ENCODE measurements around the gene FANCD2.
A peak's percentile ranks its signal among the peaks of the same experiment; 100 is the strongest.
"Not testable (repeated sequence)": the region's sequence is repeated elsewhere in the genome, so short reads cannot be mapped to it uniquely, and the experiment has no call there.

FANCD2 gene

GRCh38 chr3:10026084-10026890 lies at the start of gene FANCD2:
Gene FANCD2 (plus strand): TSS chr3:10026437. CDS start chr3:10028658, 2,221 bp downstream.
- peak; percentile 93 for DNase-seq

GRCh38 chr3:9976721-9977709 lies 49.2 kb upstream of the FANCD2 start:
- no peak for DNase-seq

GRCh38 chr3:9978710-9979305 lies 47.4 kb upstream of the FANCD2 start:
- DNase-seq, result no peak

DNA sequence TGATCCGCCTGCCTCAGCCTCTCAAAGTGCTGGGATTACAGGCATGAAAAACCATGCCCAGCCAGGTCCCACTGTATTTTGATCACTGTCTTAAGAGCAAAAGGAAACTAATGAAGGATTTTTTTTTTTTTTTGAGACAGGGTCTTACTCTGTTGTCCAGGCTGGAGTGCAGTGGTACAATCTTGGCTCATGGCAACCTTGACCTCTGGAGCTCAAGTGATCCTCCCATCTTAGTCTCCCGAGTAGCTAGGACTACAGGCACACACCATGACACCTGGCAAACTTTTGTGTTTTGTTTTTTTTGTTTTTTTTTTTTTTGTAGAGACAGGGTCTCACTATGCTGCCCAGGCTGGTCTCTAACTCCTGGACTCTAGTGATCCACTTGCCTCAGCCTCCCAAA lies 46.0 kb upstream of the FANCD2 start:
- DNase-seq, result no peak

DNA sequence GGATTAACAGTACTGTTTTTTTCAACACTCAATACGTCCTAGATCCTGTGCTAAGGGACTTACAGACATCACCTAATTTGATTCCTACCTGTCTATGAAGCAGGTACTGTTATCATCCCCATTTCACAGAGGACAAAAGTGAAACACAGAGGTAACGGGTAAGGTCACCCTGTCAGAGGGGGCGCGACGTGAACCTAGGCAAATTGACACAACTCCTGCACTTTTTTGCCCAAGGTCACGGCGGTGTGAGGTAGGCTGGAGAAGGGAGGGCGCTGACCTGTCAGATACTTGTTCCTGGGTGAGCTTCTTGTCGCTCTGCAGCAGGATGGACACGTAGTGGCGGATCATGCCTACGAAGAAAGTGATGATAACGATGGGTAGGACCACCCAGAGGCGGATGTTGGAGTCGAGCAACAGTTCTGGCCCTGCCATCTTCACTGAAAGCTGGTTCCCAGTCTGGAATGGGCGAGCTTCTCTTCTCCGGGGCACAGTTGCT lies 40.0 kb upstream of the FANCD2 start:
- DNase-seq, result no peak

DNA sequence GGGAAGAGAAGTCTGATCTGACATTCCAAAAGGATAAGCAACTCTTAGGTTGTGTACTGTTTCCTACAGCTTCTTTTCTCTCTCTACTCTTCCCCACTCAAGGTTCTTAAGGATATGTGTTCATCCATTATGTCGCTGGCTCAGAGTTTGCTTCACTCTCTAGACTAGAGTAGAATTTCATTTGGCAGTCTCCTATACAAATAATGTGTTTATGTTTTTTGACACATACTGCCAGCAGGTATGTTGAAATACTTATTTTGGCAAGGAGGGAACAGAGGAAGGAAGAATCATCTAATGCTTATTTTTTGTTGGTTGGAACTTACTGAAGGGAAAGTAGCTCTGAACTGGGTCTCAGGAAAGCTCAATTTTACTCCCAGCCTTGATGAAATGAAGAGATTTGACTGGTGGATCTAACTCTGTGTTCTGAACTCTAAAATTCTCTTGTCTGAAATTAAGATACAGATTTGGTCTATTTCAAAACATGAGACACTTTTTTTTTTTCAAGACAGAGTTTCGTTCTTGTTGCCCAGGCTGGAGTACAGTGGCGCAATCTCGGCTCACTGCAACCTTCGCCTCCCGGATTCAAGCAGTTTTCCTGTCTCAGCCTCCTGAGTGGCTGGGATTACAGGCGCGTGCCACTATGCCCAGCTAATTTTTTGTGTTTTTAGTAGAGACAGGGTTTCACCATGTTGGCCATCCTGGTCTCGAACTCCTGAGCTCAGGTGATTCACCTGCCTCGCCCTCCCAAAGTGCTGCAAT lies 32.0 kb upstream of the FANCD2 start:
- DNase-seq, result no peak

DNA sequence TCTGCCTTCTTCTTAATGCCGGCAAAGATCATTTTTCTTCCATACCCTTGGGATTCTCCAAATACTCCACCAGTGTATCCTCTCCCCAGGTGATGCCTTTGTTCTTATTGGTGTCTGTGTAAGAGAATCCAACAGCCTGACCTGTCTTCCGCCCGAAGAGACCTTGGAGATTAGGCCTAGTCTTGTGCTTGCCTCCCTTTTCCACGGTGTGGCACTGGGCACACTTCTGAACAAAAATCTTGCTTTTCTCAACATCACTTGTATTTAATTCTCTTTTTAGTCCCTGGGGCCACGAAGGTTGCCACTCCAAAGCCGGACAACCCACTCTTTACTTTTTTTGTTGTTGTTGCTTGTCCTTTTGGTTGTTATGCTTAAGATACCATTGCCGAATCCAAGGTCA lies 25.6 kb upstream of the FANCD2 start:
- no peak for DNase-seq

DNA sequence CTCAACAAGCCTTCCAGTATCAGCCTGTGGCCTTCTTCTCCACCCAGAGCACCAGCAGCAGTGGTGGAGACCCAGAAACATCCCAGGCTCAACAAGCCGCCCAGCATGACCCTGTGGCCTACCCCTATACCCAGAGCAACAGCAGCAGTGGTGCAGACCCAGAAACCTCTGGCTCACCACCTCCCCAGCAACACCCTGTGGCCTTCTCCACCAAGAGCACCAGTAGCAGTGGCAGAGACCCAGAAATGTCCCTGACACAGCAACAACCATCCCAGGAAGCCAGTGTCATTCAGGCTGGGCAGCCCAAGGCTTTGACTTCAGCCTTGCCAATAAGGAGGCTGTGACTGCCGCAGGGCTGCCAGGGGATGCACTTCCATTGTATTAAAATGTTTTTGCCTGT lies 23.3 kb upstream of the FANCD2 start:
- no peak for DNase-seq

- DNase-seq, result no peak
Measured at GRCh38 chr3:10004506-10004905, 21.7 kb upstream of the FANCD2 start.

DNA sequence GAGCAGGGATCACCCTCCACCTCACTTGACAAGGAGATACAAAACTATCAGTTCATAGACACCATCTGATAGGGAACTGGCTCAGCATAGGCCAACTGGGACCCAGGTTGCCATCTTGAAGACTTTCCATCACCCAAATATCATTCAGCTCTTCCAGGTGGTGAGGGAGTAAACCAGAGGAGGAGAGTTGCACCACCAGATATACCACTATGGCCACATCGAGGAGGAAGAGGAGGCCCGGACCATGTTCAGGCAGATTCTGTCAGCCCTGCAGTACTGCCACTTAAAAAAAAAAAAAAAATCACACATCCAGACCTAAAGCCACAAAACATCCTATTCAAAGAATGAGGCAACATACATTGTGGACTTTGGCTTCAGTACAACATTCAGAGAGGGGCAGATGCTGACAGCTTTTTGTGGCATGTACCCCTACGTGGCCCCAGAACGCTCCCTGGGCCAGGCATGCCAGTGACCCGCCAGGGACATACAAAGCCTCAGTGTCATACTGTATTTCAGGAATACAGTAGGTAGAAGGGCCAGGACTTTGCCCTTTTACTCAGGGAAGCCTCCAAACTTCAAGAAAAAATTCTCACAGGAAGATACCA lies 21.2 kb upstream of the FANCD2 start:
- DNase-seq, result no peak

- DNase-seq, result no peak
Measured at GRCh38 chr3:10006048-10006761, 20.0 kb upstream of the FANCD2 start.

DNA sequence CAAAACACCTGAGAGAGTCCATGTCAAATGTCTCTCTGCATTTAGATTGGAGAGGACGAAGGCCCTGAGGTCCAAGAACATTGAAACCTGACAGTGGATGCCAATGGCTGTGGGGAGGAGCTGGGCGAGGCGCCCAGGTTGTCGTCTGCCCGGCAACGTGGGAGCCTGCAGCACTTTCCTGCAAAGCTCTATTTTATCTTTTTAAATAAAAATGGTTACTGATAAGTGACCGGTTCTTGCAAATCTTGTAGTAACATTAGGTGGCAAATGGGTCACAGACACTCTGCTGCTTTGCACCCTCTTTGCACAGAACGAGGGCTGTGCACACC lies 19.5 kb upstream of the FANCD2 start:
- DNase-seq, result no peak

- no peak for DNase-seq
Measured at GRCh38 chr3:10007126-10007782, 19.0 kb upstream of the FANCD2 start.

DNA sequence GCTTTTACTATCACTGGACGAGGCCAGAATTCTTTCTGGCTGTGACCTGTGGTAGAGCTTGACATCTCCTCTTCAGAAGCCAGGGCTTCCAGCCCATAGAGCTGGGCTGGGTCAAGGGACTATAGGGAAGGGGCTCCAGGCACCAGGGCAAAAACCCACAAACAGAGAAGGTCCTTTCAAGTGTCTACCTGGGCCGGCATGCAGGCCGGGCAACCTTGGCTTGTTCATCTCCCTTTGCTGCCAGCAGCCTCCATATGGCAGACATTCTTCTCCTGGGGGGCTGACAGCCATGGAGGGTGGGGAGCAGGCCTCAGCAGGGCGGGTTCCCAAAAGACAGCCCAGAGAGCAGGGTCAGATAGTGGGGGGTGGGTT lies 18.0 kb upstream of the FANCD2 start:
- DNase-seq, result not testable (repeated sequence)

DNA sequence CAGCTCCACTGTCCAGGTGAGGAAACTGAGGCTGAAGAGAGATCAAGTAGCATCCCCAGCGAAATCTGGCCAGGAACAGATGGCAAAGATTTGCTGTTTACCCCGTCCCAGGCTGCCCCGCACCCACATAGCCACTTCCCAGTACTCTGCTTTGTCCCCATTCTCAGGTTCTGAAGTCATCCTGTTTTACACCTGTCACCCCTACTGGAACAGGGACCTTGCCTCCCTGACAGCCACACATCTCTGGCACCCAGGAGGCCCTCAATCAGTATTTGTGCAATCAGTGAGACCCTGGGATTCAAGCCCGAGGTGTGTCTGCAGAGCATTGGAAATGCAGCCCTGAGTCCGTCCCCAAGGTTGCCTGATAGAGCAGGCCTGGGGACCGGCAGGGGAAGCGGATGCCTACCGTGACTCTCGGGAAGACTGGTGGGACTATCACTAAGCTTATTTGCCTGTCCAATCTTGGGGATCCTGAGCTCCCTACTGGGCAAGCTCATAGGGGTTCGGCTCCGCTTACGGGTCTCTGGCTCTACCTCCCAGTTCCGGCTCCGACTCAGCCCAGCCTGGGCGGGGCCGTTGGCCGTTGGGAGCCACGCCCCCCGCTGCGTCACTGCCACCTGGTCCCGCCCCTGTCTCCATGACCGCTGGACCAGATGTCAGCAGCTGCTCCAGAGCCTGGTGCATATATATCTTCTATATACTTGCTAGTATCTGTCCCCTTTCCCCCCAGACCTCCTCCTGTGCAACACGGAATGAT lies 17.5 kb upstream of the FANCD2 start:
- peak; percentile 88 for DNase-seq

- DNase-seq, result no peak
Measured at GRCh38 chr3:10010421-10010877, 15.8 kb upstream of the FANCD2 start.

GRCh38 chr3:10010878-10011465 lies 15.3 kb upstream of the FANCD2 start:
- peak; percentile 92 for DNase-seq

DNA sequence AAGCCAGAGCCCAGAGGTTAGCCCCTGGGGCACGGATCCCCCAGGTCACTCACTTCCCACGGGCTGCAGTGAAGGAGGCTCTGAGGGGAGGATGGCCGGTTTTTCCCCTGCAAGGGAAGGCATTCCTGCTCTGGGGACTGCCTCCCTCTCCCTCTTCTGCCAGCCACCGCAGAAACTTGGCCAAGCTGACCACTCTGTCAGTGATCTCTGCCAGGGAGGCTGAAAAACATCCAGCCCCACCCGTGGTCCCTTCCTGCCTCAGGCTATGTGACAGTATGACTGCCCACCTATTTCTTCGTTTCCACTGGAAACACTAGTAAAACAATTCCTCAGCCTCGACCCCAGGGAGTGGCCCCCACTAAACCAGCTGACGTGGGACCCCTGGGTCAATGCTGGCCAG lies 14.6 kb upstream of the FANCD2 start:
- DNase-seq, result no peak

DNA sequence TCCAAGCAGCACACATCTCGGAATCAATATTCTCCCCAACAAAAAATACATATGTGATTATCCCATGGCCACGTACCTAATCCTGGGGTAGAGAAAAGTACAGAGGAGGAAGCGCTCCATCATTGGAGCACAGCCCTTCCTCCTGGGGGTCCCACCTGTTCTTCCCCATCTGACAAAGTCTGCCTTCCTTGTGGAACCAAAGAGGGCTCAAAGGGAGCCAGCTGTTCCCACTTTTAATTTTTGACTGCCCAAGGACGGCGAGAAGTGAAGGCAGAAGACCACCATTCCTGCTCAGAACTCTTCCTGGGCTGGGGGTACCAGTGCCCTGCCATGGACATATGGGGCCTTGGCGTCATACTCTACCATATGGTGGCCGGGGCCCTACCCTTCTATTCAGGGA lies 14.1 kb upstream of the FANCD2 start:
- no peak for DNase-seq

DNA sequence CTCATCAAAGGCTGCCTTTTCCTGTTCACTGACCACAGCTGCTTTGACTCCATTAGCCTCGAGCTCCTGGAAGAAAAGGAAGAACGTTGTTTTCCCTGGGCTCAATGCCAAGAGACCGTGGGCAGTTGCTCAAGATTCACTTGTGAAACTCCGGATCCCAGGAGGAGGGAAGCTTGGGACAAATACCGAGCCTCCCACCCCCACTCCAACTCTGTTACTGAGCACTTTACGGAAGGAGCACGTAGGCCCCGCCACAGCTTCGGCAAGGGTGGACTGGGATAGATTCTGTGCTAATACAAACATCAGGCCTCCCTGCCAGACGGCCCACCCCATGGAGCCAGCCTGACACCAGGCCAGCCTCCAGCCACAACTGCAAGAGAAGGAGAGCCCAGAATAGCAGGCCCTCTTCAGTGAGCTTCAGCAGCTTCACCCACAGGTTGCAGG lies 10.8 kb upstream of the FANCD2 start:
- no peak for DNase-seq

Measured in CD4-positive, alpha-beta T cell treated with Interleukin-17A for 1 hour (primary cell).